ENCODE data around the gene ATP8A2. TPM values are rescaled to one million over a fixed set of nuclear protein-coding genes. Genes with fewer than 3 reads are reported as not detected.
"Not testable (repeated sequence)": the region's sequence is repeated elsewhere in the genome, so short reads cannot be mapped to it uniquely, and the experiment has no call there.

ATP8A2 gene
- total RNA-seq, 4 donors from 2014 or later, result 0.16 to 0.54 (median 0.26) TPM

GRCh38 chr13:26071691-26072090 is 699.9 kb downstream of the ATP8A2 start:
- 80 to 100% methylated on average over 1 of the region's 2 CpGs for WGBS, 2 donors (ENCODE audit: low coverage in 1 of 2)
- no peak for ATAC-seq
- H3K27me3 ChIP-seq, result peaks cover 23% of the 10 kb centered on the region

GRCh38 chr13:26072335-26072734 is 700.6 kb downstream of the ATP8A2 start:
- peaks cover 29% of the 10 kb centered on the region for H3K27me3 ChIP-seq
- not testable (repeated sequence) for H3K4me1 ChIP-seq, H3K27ac ChIP-seq, H3K9me3 ChIP-seq, H3K36me3 ChIP-seq, H3K4me3 ChIP-seq
- TF ChIP-seq CTCF (IDR thresholded peaks at IDR 0.05), result peak in 1 of 4 experiments; percentile 19
- WGBS, 2 donors (ENCODE audit: low coverage in 1 of 2), result 14 to 50% methylated on average over 1 to 5 of the region's 7 CpGs
- peak; percentile 34 for ATAC-seq

More at GRCh38 chr13:26071691-26072090, 699.9 kb downstream of the ATP8A2 start:
- Histone ChIP-seq H3K4me3 (no peak overlapping the region), H3K27ac (no peak overlapping the region), H3K4me1 (no peaks in the 10 kb centered on the region), H3K36me3 (no peaks in the 10 kb centered on the region), H3K9me3 (no peaks in the 10 kb centered on the region)
- no peak for TF ChIP-seq EP300 (IDR thresholded peaks at IDR 0.05)
- no peak for TF ChIP-seq CTCF (IDR thresholded peaks at IDR 0.05)
- TF ChIP-seq POLR2A (IDR thresholded peaks at IDR 0.05), result no peak
- TF ChIP-seq POLR2AphosphoS5 (IDR thresholded peaks at IDR 0.05), result no peak

DNA sequence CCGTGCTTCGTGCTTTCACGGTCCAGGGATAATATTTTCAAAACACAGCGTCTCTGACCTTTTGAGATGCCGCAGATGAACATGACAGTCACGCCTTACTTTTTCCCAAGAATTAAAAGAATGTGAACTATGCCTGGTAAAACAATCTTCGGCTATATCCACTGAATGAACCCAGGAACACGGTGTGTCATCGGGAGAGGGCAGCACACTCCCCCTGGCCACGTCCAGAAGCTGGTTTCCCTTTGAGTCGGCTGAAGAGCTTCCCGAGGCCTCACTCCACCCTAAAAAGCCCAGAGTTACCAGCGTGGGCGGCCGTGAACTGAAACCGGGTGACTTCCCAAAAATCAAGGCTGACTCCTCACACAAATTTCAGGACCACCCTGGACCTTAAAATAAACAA is 702.9 kb downstream of the ATP8A2 start:
- Histone ChIP-seq H3K4me1 (no peaks in the 10 kb centered on the region), H3K9me3 (no peaks in the 10 kb centered on the region), H3K4me3 (no peak overlapping the region), H3K36me3 (no peaks in the 10 kb centered on the region), H3K27ac (no peak overlapping the region), H3K27me3 (peaks cover 35% of the 10 kb centered on the region)
- 24 to 43% methylated on average over 6 of the region's 16 CpGs for WGBS, 2 donors (ENCODE audit: low coverage in 1 of 2)
- no peak for ATAC-seq
- TF ChIP-seq EP300 (IDR thresholded peaks at IDR 0.05), result no peak
- no peak for TF ChIP-seq POLR2A (IDR thresholded peaks at IDR 0.05)
- TF ChIP-seq CTCF (IDR thresholded peaks at IDR 0.05), result no peak
- no peak for TF ChIP-seq POLR2AphosphoS5 (IDR thresholded peaks at IDR 0.05)

Small RNAs within 50 kb of the gene (small RNA-seq; reads per million reads assigned to genes)
- gene RN7SL741P (0 reads per million in 4 donors), gene RNU6-78P (0 reads per million in 4 donors), gene RNY1P3 (0 reads per million in 4 donors)

Other genes with a start within 250 kb of the ATP8A2 start
- gene AMER2, start 199.7 kb upstream of the ATP8A2 start, total RNA-seq, result under 1 TPM in 3 of 4 donors, not detected in 1; 0.04 to 0.81 (median 0.31) TPM
- 10 to 100 TPM; 22.1 to 30.5 (median 25.0) TPM for gene MTMR6, start 84.5 kb upstream of the ATP8A2 start, total RNA-seq
- 10 to 100 TPM; 28.1 to 43.9 (median 37.3) TPM for gene NUP58, start 70.3 kb upstream of the ATP8A2 start, total RNA-seq